Skin of body (tissue), 2 donors: ENCODE results near the gene ZSWIM7. TPM values are rescaled to one million over a fixed set of nuclear protein-coding genes. Genes with fewer than 3 reads are reported as not detected.
"Not testable (repeated sequence)": the region's sequence is repeated elsewhere in the genome, so short reads cannot be mapped to it uniquely, and the experiment has no call there.

Experiments used
- DNase-seq: peaks from one replicate; lab custom pipeline; 2025; lab: John Stamatoyannopoulos, UW
- total RNA-seq: library from RNA; depleted of rRNA; stranded (reverse); fragments of >200 nt; gene quantifications from one replicate; pipeline ENCODE4 v1.2.3, GENCODE V29; 2014

ZSWIM7 gene
- total RNA-seq, 1 donor from 2014 or later: 11.9 TPM

DNA sequence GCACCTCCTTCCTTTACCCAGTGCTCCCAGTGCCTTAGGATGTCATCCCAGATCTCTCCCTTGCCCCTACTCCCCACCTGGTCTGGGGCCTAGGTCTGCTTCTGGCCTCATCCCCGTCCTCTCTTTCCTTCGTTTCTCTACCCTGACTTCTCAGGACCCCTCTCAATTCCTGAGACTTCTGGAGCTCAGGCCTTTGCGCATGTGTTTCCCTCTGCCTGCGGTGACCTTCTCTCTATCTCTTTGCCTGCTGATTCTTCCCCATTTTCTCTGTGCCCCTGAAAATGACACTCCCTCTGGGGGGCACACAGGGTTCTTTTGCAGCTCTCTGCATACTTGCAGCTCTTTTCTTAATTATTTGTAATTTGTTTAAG, 41.0 kb downstream of the ZSWIM7 start:
- no peak for DNase-seq

DNA sequence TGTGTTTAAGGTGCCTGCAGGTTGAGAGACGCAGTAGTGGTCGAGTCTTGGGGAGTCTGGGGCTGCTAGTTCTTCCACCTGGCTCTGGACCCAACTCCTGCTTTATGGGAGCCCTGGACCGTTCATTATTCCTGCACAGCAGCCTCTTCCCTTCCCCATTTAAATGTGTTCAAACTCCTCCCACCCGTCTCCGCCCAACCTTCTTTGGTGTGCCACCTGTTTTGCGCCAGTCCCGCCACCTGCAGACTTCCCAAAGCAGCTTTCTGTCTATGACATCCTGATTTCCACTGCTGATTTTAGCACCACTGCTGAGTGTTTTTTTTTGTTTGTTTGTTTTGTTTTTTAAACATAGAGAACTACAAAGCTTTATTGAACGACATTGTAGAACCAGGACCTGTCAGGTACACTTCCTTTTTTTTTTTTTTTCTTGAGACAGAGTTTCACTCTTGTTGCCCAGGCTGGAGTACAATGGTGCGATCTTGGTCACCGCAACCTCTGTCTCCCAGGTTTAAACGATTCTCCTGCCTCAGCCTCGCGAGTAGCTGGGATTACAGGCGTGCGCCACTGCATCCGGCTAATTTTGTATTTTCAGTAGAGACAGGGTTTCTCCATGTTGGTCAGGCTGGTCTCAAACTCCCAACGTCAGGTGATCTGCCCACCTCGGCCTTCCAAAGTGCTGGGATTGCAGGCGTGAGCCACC, 41.7 kb downstream of the ZSWIM7 start:
- no peak for DNase-seq

DNA sequence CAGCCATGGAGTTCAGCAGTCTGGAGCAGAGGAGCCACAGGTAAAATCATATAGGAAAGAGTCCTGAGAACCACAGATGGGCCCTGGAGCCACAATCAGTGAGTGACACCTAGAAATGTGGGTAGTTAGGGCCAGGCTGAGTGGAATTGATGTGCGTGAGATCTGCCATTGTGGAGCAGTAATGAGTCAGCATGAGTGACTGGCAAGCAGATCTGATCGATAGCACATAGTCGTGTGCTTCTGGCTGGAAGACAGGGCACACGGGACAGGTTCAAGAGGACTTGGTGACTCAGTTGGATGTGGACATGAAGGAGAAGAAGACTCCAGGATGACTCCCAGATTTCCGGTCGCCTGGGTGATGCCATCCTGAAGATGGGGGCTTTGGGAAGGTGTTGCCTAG, 42.3 kb downstream of the ZSWIM7 start:
- no peak for DNase-seq

DNA sequence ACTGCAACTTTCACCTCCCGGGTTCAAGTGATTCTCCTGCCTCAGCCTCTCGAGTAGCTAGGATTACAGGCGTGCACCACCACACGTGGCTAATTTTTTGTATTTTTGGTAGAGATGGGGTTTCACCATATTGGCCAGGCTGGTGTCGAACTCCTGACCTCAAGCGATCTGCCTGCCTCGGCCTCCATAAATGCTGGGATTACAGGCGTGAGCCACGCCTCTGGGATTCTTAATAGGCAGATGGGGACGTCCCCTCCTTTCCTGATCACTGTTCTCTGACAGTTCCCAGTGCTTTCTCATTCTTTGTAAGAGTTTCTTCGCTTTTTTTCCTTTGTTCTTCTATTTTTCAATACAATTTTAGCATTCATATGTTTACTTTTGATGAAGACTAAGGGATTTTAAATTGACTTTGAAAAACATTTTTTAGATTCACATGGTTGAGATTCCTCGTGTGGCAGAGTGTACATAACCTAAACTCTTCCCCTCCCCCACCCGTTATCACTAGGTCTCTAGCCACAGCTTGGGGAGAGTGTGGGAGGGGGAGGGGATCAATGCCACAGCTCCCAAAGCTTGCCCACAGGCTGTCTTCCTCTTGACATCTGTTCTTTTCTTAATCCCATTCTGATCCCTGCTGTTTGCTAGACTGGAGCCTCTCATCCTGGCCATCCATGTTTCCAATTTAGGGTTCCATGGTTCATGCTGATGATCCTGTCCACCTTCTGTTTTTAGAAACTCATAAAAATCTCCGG, 43.5 kb downstream of the ZSWIM7 start:
- DNase-seq: no peak

DNA sequence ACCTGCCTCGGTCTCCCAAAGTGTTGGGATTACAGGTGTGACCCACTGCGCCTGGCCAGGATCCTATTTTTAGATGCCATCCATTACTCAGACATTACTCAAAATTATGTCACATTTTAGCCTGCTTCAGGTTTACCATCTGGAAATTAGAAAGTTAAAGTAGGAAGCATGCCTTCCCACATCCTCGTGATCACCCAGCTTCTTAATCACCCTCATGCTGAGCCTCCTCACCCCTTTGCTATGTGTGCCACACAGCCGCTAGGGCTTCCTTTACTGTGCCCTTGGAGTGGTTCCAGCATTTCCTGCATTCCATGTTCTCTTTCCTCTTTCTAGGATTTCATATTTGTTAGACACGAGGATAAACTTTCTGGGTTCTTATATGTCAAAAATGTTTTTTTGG, 45.3 kb downstream of the ZSWIM7 start:
- no peak for DNase-seq

DNA sequence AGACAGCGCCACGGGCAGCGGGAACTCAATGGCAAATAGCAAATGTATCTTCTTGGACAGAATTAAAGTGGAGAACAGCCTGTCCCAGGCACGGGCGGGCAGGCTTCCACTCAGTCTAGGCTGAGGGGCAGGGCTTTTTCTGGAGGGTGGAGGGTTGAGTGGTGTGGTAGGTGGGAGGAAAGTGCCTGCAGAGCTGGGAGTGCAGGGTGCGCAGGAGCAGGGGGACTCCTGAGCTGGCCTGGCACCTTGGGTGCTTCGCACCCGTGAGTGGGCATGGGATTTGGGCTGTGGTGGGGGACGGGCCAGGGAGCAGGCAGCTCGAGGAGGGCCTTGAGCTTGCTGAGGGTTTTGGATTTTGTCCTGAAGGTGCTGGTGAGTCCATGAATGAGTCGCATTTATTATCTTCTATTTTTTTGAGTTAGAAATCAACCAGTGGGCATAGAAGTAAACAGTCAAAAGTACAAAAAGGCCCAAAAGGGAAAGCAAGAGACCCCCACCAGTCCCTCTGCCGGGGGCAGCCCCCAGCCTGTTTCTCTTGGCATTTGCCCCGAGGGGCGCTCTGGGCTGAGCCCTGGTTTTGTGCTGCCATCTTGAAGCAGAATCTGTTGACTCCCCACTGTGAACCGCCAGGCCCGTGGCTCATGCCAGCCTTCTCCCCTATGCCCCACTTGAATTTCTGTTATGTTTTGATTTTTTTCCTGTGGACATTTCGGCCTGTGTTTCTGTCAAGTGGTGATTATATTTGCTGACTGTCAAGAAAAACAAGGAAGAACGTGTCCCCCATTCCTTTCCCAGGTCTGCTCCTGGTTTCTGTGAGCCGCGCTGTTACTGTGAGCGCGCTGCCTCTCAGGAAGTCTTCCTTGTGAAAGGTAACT, 46.4 kb downstream of the ZSWIM7 start:
- no peak for DNase-seq

DNA sequence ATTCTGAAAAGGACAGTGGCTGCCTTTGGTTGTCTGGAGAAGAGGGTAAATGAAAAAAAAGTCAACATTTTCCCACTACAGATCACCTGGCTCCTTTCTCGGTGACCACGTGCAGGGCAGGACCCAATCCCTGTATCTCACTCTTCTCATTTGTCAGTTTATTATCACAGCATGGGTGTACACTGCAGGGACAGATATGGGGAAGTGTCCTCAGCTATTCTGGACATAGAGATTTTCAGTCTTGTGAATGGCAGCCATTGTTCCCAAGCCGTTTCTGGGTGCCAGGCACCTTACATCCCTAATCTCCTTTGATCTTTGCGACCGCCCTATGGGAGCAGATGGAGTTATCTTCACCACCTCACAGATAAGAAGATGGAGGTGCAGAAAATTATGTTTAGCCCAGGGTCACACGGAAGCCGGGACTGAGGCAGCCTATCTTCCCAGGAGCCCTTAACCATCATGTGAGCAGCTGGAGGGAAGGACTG, 47.4 kb downstream of the ZSWIM7 start:
- DNase-seq: no peak

DNA sequence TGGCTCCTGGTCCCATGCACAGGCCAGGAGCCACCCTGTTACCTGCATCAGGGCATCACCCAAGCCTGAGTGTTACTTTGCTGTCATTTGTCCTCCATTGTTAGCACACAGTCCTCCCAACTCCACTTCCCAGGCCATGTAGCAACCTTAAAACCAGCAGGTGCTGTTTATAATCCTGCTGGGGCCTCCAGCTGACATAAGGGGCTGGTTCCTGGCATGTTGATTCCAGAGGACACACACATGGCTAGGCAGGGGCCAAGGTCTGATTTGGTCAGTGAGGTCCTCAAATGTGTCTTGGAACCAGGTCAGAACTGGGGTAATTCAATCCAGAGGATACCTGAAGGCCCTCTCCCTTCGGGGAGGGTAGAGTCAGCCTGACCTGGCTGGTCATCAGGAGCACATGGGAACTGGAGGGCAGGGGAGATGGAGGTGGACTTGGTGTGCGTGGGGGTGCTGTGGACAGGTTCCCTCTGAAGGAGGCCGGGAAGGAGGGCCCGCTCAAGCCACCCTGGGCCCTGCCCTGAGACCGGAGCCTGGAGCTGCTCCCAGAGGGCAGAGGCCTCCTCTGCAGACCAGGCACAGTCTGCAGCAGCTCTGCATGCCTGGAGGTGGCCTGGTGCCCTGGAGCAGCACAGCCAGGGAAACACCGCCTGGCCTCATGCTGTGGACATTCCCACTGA, 48.0 kb downstream of the ZSWIM7 start:
- DNase-seq: no peak

DNA sequence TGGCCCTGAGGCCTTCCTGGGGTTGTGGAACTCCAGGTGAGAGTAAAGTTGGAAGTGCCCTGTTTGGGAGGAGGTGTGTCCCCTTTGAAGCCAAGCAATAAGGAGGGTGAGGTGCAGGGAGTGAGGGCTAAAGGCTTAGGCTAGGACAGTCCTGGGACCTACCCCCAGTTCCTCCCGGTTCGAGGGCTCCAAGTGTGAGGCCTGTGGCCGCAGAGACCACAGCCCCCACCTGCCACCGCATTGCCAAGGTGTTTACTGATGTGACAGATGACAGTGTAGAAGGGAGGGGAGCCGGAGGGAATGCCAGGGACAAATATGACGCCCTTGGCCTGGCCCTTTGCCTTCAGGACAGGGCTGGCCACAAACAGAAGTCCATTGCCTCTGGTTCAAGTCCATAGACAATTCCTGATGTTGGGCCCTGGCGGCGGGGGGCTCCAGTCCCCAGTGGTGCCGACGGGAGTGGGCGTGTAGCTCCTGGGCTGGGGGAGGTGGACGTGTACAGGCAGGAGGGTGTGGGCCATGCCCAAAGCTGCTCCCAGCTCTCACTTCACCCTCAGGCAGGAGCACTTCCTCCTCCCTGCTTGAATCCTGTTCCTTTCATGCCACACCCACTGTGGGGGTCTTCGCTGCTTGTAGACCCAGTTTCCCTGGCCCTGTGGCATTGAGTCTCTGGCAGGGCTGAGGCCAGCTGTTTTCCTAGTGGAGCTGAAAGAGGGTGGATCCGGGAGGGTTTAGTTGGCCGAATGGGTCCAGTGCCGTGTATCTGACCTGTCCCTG, 51.3 kb downstream of the ZSWIM7 start:
- no peak for DNase-seq

DNA sequence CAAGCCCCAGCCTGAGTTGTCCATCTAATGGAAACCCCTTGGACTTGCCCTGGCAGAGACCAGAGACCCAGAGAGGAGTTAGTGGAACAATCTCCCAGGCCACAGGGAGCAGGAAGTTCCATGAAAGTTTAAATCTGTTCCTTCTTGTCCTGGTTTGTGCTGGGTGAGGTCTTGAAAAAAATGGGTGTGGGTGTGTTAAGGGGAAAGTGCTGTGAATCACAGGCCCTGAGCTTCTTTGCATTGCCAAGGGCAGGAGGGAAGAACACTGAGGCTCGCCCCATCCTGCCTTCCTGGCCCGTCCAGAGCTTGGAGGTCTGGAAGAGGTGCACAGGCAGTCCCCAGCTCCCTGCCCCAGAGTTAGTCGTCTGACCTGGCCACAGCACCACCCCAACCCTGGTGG, 52.2 kb downstream of the ZSWIM7 start:
- no peak for DNase-seq

DNA sequence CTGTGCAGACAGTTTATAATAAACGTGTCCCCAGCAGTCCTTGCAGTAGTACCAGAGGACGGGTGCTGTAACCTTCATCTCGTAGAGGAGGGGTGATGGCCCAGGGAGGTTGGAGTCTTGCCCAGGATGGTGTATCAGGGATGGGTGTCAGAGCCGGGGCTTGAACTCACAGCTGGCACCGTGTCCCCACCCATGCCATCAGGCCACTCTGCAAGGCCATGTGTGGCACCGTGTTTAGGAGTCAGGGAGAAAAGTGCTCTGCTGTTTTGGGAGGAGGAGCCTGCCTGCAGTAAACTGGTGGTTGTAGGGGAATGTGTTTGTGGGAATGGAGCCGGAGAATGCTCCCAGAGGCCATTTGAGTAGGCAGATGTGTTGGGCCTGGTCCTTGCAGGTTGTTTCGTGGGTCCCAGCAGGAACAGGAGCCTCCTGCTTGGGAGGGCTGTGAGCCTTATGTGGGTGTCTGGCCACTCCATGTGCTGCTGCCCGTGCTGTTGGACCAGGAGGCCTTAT, 52.8 kb downstream of the ZSWIM7 start:
- no peak for DNase-seq

DNA sequence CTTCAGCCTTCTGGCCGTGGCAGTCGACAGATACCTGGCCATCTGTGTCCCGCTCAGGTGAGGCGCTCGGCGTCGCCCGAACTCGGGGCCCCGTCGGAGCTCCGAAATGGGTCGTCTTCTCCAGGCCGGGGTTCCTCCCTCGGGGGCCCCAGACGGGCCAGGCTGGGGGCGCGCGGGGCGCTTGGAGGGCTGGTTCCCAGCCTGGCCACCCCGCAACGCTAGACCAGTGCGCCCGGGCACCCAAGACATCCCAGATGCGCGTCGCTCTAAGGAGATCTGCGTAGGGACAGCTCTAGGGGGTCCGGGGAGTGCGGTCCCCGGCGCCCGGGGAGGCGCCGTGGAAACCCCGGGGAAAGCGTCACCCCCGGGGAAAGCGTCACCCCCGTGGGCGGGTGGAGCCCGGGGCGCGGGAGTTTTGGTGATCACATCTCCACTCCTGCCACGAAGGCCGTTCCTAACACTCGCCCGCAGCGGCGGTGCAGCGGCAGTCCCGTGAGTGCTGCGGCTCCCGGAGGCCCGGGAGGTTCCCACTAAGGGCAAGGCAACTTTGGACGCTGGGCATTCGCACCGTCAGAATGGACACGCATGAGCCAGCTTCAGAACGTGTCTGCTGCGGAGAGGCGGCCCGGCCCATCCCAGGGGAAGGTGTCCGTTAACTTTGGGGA, 53.8 kb downstream of the ZSWIM7 start:
- no peak for DNase-seq

DNA sequence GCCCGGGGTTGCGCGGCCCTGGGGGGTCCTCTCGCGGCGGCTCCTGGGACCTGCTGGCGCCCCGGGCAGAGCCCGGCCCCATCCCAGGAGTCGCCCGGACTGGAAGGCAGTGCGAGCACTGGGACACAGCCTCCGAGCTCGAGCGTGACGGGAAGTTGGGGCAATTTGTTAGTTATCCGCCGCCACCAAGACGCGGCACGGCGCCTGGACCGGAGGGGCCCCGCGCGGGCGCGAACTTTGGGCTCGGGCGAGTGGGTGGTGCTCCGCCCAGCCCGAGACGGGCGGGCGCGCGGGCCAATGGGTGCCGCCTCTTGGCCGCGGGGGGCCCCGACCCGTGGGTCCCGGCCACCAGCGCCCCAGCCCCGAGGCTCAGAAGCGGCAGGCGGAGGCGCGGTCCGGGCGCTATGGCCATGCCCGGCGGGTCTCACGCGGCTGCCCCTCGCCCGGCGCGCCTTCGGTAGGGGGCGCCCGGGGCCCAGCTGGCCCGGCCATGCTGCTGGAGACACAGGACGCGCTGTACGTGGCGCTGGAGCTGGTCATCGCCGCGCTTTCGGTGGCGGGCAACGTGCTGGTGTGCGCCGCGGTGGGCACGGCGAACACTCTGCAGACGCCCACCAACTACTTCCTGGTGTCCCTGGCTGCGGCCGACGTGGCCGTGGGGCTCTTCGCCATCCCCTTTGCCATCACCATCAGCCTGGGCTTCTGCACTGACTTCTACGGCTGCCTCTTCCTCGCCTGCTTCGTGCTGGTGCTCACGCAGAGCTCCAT, 54.6 kb downstream of the ZSWIM7 start, which contains the start of gene ADORA2B:
Gene ADORA2B (plus strand): TSS at position 372 of the 768 bp plus-strand sequence. CDS start 119 bp downstream, at position 491.
- DNase-seq: peak; percentile 11

DNA sequence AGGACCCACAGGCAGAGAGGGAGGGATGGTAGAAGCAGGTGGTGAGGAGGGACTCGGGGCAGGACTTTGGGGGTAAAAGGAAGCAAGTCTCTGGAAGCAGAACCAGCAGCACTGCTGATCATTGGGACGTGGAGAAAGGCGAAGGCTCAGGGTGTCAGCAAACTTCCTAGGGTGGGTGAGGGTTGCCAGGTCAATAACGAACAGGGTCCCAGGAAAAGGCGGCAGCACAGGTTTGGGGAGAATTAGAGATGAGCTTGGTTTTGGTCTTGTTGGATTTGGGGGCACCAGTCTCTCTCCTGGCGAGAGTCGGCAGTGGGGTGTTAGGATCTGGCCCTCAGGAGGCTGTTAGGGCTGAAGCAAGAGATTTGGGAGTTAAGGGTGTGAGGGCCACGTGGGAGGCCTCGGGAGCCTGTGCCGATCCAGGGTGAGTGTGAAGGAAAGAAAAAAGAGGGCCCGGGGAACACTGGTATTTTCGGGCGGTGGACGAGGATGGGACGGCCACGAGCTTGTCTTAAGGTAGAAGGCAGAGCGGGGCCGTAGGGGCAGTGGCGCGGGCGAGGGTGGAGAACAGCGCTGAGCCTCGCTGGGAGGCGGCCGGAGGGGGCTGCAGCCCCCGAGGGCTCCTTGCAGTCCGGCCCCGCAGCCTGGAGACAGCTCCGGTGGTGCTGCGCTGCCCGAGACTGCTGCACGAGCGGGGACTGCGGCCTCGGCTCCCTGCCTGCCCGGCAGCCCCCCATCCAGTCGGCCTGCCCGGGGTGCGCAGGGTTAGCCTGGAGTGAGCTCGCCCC, 55.3 kb downstream of the ZSWIM7 start:
- no peak for DNase-seq

DNA sequence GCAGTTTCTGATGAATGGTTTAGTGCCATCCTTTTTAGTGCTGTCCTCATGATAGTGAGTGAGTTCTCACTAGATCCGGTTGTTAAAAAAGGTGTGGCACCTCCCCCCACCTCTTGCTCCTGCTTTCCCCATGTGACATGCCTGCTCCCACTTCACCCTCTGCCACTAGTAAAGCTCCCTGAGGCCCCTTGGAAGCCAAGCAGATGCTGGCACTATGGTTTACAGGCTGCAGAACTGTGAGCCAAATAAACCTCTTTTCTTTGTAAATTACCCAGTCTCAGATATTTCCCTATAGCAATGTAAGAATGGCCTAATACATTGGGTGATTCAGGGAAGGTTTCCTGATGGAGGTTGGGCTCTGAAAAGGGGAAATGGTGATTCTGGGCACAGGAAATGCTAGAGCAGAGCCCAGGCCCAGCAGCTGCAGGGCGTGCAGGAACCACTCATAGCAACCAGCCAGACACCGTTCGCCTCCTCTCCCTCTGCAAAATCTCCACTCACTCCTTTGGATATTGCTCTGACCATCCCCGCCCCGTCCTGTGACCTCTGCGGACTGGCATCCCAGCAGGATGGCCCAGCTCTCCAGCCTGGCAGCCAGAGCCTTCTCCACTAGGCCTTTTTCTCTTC, 57.2 kb downstream of the ZSWIM7 start:
- DNase-seq: no peak

DNA sequence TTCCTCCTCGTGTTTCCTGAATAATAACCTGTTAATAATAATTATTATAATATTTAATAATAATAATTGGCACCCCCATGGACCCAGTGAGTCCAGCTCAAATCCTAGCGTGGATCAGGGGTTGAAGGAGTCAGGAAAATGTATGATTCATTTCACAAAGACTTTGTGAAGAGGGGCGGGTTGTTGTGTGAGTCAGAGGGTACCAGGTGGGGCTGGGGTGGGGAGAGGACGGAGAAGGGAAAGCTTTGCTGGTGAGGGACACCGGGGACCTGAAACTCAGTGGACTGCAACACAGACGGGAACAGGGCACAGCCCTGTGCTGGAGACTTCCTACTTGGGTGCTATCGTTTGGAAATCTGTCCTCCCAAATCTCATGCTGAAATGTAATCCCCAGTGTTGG, 57.7 kb downstream of the ZSWIM7 start:
- no peak for DNase-seq

DNA sequence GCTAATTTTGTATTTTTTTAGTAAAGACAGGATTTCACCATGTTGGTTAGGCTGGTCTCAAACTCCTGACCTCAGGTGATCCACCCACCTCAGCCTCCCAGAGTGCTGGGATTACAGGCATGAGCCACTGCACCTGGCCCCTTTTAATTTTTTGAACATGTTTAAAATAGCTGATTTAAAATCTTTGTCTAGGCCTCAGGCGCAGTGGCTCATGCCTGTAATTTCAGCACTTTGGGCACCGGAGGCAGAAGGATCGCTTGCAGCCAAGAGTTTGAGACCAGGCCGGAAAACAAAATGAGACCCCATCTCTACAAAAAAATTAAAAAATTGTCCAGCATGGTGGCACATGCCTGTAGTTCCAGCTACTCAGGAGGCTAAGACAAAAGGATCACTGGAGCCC, 63.0 kb downstream of the ZSWIM7 start:
- DNase-seq: not testable (repeated sequence)

DNA sequence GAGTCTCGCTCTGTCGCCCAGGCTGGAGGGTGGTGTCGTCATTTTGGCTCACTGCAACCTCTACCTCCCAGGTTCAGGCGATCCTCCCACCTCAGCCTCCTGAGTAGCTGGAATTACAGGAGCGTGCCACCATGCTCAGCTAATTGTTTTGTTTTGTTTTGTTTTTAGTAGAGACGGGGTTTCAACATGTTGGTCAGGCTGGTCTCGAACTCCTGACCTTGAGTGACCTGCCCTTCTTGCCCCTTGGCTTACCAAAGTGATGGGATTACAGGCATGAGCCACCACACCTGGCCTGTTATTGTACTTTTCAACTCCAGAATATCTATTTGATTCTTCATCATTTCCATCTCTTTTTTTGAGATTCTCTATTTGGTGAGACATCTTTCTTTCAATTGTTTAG, 63.6 kb downstream of the ZSWIM7 start:
- DNase-seq: no peak
